Renal pelvis (tissue), 4 donors: ENCODE data around the gene DHX15. TPM values are rescaled to one million over a fixed set of nuclear protein-coding genes. Genes with fewer than 3 reads are reported as not detected.

Experiments
- DNase-seq: peaks from one replicate; pipeline ENCODE4 v3.0.0-alpha.2; 2013
- polyA plus RNA-seq, 3 donors: library from polyadenylated mRNA; unstranded; fragments of 120-200 nt; gene quantifications; one replicate each; pipeline ENCODE4 v1.2.1, GENCODE V29; 2013; ENCODE audit not compliant: insufficient read length in 3 of 3

Gene DHX15
- polyA plus RNA-seq, 3 donors, result 223 to 259 (median 239) TPM

DNA sequence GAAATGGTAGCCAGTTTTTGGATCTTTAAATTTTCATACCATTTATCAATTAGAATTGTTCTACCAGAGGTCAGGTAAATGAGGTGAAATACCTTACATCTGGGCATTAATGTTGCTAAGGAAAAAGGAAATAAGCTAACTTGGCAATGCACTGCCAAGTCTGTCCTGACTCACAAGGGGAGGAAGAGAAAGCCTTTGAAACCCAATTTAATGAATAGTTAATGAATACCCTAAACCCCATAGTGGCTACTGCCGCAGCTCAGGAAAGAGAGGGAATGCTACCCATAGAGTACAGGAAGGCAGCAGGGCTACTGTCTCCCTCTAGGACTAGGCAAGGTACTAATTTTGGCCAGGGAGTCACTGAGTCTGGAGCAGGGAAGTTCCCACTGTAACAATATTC, 16.8 kb upstream of the DHX15 start:
- DNase-seq, result no peak

GRCh38 chr4:24599275-24599674, 14.9 kb upstream of the DHX15 start:
- no peak for DNase-seq

DNA sequence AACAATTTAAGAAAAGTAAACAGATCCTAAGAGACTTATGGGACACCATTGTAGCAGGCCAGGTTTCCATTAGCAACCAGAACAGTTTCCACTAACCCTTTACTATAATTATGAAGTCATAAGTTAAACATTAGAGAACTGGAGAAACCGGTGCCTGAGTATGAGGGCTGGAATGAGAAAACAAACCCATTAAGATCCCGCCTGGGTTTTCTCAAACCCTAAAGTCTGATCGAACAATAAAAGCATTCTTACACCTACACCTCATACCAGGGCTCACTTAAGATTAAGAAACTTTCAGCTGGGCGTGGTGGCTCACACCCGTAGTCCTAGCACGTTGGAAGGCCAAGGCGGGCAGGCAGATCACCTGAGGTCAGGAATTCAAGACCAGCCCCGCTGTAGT, 13.7 kb upstream of the DHX15 start:
- DNase-seq, result peak; percentile 65

DNA sequence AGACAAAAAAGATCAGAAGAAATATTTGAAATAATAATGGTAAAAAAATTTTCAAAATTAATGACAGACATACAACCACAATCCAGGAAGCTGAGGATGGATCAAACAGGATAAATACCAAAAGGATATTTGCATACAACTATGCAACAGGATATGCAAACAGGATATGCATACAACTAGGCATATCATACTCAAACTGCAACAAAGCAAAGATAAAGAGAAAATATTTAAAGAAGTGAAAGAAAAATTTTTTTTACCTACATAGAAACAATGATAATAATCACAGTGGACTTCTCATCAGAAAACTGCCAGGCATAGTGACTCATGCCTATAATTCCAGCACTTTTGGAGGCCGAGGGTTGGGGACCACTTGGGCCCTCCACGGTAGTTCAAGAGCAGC, 11.3 kb upstream of the DHX15 start:
- no peak for DNase-seq

DNA sequence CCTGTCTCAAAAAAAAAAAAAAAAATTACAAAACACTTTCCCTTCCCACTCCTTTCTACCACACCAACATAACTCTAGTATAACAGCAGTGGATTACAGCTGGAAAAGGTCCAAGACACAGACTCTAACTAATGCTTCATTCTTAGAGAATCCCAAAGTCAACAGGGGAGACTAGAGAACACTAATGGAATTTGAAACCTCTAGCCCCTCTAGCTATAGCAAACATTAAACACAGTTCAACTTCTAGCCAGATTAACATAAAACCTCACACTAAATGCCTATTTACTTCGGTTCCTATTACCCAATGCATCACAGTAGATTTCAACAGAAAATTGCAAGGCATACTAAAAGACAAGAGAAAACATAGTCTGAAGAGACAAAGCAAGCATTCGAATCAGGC, 10.5 kb upstream of the DHX15 start:
- DNase-seq, result peak; percentile 27

DNA sequence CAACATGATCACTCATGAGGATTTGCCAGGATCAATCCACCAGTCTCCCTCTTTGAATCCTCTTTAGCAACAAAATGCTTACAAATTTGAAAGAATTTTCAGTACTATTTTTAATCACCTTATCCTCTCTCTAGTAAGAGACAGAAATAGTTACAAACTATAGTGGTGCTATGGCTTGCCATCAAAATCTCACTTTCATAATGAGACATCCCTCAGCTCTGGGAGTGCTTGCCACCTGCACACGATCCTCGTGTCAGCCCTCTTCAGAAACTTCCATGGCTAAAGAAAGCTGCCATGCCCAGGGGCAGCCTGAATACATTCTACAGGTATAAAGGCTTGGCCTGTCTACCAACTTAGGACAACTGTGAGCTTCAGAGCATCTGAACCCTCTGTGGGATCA, 5.1 kb upstream of the DHX15 start:
- DNase-seq, result no peak

DNA sequence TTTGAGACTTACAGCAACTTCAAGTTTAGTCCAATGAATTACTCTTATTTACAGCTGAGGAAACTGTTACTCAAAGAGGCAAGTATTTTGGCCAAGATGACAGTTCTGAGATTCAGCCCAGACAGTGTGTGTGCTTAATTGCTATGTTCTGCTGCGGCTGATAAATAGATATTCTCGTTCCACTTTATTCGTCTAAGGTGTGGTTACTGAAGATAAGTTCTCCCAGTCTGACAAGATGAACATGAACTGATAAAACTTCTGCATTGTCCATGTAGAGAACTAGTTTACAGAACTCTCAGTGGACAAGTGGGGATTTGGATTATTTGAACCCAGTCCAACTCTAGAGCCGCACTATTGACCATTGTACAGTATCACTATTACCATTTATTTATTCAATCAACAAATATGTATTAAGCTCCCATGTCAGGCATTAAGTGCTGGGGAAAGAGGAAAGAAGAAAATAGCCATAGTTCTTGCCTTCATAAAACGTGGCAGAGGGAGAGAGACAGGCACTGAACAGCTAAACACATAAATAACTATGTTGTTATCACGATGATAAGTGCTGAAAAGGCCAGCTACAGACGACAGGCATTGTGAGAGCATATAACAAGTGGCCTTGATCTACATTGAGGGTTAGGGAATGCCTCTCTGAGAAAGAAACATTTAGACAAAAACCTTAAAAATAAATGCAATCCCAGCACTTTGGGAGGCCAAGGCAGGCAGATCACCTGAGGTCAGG, 4.0 kb upstream of the DHX15 start:
- DNase-seq, result no peak

DNA sequence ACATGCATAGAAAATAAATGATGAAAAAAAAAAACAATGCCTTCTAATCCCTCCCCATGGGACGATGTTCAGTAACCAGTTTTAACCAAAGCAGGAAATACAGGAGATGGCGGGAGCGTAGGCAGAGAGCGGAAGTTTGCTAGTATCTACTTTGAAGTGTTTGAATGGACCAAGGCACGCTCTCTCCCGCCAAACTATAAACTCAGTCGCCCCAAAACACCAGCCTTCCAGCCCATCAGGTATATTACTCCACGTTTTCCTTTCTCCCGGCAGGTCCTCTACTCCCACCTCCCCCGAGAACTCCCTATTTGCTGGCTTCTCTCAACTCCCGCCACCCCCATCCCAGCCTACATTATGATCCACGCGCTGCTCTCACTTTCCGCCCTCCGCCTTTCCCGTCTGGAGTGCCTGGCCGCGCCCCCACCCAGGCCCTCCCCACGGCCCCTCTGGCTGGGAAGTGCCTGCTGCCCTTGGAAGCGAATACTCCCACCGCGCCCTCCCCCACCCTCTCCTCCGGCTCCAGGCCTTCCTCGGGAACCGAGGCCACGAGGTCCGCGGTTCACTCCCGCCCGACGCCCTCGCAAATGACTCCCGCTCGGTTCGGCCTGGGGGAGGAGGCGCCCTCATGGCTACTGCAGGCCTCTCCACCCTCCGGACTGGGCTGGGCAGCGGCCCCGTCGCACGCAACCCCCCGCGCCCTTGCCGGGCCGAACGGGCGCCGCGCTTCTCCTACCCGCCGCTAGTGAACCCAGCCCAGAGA, 723 bp downstream of the DHX15 start:
- peak; percentile 74 for DNase-seq

DNA sequence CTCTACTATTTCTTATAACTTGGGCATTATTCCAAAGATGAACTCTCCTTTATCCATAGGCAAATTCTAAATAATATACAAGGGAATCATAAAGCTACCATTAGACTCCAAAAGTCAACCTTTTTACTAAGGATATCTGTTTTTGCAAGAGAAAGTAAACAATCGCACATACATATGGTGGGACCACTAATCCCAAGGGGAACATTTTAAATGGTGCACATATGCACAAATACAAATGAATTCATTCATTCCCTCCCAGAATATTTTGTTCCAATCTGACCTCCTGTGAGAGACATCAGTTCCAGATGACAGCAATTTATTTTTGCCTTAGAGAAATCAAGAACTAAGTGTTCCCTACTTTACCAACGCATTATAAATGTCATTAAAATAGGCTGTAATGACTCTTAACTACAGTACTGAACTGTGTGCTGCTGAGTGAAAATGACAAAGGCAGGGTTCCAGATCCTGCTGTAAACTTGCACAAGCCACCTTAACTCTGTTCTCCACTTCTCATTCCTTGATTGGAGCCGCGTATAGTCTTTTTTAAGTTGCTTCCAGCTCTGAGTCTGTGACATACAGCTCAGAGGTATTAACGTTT, 2.0 kb downstream of the DHX15 start:
- no peak for DNase-seq

- no peak for DNase-seq
These were observed 6.0 kb downstream of the DHX15 start for GRCh38 chr4:24578364-24578763.

- no peak for DNase-seq
These were observed 8.1 kb downstream of the DHX15 start for GRCh38 chr4:24576276-24576675.

DNA sequence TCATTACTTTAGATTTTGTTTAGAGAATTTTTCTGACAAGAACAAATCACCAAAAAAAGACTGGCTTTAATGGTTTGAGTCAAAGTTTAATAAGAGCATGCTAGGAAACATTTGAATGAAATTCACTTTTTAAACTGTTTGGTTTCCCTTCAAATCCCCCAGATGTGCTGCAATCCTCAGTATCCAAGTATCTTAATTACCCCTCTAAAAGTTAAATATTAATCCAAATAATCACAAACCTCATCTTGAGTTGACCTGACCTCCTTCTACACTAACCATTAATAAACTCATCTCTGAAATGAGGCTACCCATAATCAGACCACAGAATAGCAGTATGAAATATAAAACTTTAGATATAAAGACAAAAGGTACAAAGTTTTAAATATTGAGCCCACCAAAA, 10.1 kb downstream of the DHX15 start:
- no peak for DNase-seq

DNA sequence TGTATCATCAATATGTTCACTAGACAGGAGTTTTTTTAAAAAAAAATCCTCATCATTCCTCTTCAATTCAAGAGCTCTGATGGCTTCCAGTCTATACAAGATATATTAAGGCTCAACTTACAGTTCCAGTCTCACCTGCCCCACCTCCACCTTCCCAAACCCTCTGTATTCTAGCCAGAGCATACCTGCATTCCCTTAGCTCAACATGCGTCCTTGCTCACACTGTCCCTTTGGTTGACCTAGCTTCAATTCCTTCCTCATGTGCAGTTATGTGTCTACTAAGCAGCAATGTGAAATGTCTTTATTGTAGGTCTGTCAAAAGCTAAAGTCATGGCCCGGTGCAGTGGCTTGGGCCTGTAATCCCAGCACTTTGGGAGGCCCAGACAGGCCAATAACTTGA, 10.8 kb downstream of the DHX15 start:
- no peak for DNase-seq

GRCh38 chr4:24570574-24571236, 13.6 kb downstream of the DHX15 start:
- DNase-seq, result no peak

- no peak for DNase-seq
These were observed 14.2 kb downstream of the DHX15 start for GRCh38 chr4:24570172-24570571.

- no peak for DNase-seq
These were observed 14.7 kb downstream of the DHX15 start for GRCh38 chr4:24569662-24570061.

GRCh38 chr4:24568425-24568824, 15.9 kb downstream of the DHX15 start:
- no peak for DNase-seq

DNA sequence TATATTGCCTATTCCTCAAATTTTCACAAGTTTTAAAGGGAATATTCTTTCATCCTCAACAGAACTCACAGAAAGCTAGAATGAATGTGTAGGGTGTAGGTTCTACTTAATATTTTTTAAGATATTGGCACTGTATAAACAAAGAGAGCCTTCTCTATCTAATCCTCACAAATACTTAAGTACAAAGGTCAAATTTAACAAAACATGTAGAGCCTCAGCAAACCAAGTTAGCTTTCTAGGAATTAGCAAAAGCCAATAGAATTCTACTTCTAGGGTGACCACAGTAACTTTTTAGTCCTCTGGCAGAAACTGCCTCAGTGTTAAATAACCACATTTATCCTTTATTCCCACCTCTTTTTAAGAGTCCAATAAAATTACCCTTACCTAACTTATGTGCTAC, 19.3 kb downstream of the DHX15 start:
- no peak for DNase-seq

- no peak for DNase-seq
These were observed 19.9 kb downstream of the DHX15 start for GRCh38 chr4:24564488-24564887.

DNA sequence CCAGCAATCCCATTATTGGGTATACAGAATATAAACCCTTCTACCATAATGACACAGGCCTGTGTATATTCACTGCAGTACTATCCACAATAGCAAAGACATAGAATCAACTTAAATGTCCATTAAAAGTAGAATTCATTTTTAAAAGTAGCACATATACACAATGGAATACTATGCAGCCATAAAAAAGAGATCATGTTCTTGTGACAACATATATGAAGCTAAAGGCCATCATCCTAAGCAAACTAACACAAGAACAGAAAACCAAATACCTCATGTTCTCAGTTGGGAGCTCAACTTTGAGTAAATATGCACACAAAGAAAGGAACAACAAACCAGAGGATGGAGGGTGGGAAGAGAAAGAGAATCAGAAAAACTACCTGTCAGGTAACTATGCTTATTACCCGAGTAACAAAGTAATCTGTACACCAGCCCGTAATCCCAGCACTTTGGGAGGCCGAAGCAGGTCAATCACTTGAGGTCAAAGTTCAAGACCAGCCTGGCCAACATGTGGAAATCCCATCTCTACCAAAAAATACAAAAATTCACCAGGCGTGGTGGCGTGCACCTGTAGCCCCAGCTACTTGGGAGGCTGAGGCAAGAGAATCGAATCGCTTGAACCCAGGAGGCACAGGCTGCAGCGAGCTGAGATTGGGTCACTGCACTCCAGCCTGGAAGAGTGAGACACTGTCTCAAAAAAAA, 22.8 kb downstream of the DHX15 start:
- no peak for DNase-seq

DNA sequence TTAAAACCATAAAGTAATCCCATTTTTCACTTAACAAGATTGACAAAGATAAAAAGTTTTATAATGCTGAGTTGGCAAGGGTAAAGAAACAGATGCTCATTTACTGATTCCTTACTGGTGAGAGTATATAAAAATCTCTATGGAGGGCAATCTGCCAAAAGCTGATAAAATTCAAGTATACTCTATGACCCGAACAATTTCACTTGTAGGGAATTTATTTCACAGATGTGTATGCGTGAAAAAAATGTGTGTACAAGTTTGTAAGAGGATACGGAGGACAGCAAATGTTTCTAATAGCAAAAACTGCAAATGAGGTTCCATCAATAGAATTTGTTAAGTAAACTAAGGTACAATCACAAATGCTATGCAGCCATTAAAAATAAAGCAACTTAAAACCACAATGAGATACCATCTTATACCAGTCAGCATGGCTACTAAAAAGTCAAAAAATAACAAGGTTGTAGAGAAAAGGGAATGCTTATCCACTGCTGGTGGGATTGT, 23.4 kb downstream of the DHX15 start:
- no peak for DNase-seq

DNA sequence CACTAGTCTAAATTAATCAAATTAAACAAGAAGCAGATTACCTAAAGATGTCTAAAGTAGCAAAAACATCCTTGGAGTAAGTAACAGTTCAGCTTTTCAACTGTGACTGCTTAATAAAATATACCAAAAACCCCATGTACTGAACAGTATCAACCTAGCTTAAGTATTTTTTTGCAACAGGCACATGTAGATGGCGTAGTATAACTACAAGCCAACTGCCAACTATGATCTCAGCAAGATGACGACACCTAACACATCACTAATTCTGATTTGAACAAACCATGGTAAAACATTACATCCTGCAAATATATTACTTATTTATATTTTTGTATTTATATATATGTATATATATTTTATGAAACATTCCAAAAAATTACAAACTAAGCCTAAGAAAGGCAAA, 24.5 kb downstream of the DHX15 start:
- DNase-seq, result no peak
